AG09319 (cell line): ENCODE results near the gene NBL1.
"Not testable (repeated sequence)": the region's sequence is repeated elsewhere in the genome, so short reads cannot be mapped to it uniquely, and the experiment has no call there.

ENCODE experiments used
- DNase-seq: peaks from one replicate; pipeline ENCODE4 v3.0.0-alpha.2; 2010; ENCODE audit warnings: low read depth; ENCODE audit errors: extremely low read depth
- TF ChIP-seq, protein P1 (sequence below): IDR thresholded peaks from 2 replicates; pipeline ENCODE4 v1.5.1; 2011; ENCODE audit warnings: low read depth, mild to moderate bottlenecking, inconsistent platforms, low read length, moderate library complexity

Gene NBL1

DNA sequence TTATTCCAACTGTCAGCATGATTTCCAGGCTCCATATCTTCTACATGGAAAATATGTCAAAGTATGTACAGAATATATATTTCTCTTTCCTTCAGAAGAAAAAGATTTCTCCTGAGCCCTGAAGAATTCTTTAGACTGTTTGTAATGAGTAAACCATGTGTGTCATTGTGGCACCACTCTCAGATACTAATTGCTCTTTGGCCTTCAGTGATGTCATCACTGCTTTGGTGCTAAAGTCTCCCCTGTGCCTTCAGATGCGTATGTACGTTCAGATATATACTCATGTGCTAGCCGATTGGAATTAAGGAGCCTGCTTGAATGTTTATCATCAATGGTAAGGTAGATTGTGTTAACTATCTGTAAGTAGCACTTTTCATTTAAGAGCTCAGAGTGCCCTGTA lies 20.6 kb upstream of the NBL1 start:
- DNase-seq, result no peak

DNA sequence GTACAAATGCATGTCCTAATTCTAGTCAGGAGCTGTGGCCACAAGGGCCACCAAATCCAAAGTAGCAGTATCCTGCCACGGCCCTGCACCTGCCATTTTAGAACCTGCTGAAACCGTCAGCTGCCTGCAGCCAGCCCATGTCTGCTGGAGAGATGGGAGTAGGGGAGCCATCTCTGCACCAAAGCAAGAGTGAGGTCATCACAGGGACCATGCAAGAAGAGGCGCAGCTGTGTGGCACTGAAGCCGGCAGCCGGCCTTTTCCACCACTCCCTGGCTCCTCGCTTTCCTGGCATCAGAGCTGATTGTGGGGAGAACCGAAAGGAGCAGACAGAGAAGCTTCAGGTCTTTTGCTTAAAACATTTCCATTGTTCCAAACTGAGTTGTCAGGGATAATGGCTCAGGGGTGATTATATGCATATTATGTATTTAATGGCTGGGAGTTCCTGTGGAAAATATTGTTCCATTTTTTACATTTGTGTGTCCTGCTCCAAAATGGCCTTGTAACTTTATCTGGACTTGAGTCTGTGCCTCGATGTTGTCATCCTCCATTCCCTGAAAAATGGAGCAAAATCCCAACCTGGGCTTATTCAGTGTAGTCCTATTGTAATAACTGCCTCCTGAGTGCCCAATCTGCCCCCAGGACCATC lies 18.7 kb upstream of the NBL1 start:
- TF ChIP-seq, protein P1, sequence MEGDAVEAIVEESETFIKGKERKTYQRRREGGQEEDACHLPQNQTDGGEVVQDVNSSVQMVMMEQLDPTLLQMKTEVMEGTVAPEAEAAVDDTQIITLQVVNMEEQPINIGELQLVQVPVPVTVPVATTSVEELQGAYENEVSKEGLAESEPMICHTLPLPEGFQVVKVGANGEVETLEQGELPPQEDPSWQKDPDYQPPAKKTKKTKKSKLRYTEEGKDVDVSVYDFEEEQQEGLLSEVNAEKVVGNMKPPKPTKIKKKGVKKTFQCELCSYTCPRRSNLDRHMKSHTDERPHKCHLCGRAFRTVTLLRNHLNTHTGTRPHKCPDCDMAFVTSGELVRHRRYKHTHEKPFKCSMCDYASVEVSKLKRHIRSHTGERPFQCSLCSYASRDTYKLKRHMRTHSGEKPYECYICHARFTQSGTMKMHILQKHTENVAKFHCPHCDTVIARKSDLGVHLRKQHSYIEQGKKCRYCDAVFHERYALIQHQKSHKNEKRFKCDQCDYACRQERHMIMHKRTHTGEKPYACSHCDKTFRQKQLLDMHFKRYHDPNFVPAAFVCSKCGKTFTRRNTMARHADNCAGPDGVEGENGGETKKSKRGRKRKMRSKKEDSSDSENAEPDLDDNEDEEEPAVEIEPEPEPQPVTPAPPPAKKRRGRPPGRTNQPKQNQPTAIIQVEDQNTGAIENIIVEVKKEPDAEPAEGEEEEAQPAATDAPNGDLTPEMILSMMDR, result no peak
- DNase-seq, result no peak

More for the DNA sequence above, 20.6 kb upstream of the NBL1 start:
- TF ChIP-seq, protein P1, result no peak

DNA sequence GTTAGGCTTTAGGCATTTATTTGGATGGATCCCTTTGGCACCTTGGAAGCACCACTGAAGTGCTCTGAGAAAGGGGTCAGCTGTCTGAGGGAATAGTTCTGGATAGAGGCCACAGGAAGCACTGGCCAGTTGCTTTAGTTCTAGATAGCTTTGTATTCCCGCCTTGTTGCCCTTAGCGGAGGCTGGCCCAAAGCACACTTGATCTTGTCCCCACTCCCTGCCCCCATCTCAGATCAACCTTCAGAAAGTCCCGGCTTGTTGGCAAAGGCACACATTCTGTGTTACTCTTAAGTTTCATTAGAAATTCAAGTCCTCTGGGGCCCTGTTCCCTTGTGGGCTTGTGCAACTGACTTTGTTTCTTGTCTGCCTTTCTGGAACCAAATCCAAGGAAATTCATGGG lies 15.2 kb upstream of the NBL1 start:
- TF ChIP-seq, protein P1, result no peak
- DNase-seq, result no peak

DNA sequence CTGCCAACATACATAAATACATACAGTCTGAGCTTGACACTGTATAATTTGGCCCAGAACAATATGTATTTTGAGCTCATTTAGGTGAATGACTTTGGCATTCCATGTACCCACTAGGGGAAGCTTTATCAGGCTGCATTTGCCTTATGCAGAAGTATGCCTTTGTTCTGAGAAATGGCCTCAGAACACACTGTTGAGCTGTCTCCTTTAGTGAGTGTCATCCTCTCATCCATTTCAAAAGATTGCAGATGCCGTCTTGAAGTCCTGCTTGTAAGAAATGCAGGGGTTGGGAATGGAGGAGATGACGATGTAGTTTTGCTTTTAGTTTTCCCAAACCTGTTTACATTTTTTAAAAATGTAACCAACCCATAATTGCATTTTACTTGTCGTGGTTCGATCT lies 14.8 kb upstream of the NBL1 start:
- DNase-seq, result no peak
- TF ChIP-seq, protein P1, result no peak

DNA sequence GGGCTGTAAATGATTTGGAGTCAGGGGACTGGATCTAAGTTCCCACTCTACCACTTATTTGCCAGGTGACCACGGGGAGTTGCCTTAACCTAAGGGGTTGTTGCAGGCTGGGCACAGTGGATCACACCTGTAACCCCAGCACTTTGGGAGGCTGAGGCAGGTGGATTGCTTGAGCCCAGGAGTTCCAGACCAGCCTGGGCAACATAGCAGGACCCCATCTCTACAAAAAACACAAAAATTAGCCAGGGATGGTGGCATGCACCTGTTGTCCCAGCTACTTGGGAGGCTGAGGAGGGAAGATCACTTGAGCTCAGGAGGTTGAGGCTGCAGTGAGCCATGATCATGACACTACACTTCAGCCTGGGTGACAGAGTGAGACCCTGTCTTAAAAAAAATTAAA lies 13.9 kb upstream of the NBL1 start:
- not testable (repeated sequence) for DNase-seq

DNA sequence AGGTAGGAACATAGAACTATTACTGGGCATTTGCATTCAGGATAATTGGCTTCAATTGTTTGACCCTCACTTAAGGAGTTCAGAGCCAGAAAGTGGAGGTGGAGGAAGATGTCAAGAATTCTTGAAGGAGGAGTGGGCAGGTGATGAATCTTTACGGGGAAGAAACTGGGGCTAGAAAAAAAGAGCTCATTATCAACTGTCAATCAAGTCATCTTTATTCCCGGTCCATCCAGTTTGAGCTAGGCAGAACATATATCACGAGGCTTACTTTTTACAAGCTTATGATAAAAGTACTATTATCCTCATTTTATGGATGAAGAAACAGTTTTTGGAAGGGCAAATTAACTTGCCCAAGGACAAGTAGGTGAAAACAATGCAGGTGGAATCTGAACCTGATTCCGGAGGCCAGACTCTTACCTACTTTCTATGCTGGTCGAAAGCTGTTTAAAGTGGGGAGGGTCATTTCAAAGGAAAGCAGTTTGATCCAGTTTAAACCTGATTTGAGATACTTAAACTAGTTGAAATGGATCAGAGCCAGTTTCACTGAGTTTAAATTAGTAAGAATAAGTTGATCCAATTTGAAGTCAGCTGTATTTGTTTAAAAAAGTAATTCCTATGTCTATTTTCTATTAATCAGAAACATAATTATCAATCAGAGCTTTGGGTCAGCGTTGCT lies 13.3 kb upstream of the NBL1 start:
- TF ChIP-seq, protein P1, result no peak

DNA sequence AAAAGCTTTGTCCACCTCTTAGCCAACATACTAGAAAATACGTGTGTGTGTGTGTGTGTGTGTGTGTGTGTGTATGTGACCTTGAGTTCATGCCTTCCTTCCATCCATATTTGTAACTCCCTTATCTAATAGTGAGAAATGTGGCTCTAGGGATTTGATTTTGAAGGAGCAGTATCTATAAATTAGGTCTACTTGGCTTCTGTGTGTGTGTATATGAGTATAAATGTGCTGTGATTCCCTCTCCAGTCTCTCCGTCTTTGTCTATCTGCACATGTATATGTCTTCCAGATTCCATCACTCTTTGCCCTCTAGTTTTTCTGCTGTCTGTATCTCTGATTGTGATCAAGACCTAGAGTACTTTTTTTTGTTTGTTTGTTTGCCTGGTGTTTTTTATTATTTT lies 11.9 kb upstream of the NBL1 start:
- TF ChIP-seq, protein P1, result no peak
- DNase-seq, result no peak

More for the DNA sequence above, 13.3 kb upstream of the NBL1 start:
- DNase-seq, result no peak

DNA sequence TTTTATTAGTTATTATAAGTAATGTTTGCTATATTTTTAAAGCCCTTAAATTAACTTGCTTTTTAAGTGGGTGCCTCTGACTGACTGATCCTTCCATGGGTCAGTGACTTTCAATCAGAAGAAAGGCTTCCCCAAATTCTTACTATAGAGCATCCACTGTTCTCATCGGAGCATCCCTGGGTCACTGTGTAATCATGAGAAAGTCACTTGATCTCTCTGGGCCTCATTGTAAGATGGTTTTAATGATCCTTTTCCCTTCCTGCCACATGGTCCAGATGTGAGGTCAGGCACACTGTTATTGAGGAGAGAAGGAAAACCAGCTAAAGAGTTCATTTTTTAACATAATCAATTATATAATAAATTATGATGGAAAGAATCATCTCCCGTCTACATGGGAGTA lies 11.0 kb upstream of the NBL1 start:
- no peak for DNase-seq
- TF ChIP-seq, protein P1, result no peak

DNA sequence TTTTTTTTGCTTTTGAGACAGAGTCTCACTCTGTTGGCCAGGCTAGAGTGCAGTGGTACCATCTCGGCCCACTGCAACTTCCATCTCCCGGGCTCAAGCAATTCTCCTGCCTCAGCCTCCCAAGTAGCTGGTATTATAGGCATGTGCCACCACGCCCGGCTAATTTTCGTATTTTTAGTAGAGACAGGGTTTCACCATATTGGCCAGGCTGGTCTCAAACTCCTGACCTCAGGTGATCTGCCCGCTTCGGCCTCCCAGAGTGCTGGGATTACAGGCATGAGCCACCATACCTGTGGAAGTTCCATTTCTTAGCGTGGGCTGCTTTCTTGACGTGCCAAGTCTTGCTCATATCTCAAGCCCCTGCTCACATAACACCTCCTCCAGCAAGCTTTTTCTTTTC lies 9.0 kb upstream of the NBL1 start:
- DNase-seq, result not testable (repeated sequence)
